ENCODE measurements around the gene GSK3A.
"Not testable (repeated sequence)": the region's sequence is repeated elsewhere in the genome, so short reads cannot be mapped to it uniquely, and the experiment has no call there.

- TF ChIP-seq EP300 (IDR thresholded peaks at IDR 0.05; ENCODE audit: borderline replicate concordance in 1 of 2, low read depth in 2 of 2, low read length in 2 of 2); NRF1 (IDR thresholded peaks at IDR 0.05; ENCODE audit: low read depth, low read length); USF2 (IDR thresholded peaks at IDR 0.05; ENCODE audit: low read length): not testable (repeated sequence)
Observed at GRCh38 chr19:42266105-42266504, 23.7 kb upstream of the GSK3A start.
